GM19025 (cell line): ENCODE data around the gene TBC1D19.

Source experiments
- ATAC-seq: cut with Tn5 transposase; IDR thresholded peaks from one replicate; pipeline ENCODE4 v1.9.1; 2021; ENCODE audit warnings: mild to moderate bottlenecking, low read depth, moderate library complexity; ENCODE audit not compliant: unreplicated experiment

Gene TBC1D19

GRCh38 chr4:26803211-26803861, 219.5 kb downstream of the TBC1D19 start:
- ATAC-seq, result no peak

DNA sequence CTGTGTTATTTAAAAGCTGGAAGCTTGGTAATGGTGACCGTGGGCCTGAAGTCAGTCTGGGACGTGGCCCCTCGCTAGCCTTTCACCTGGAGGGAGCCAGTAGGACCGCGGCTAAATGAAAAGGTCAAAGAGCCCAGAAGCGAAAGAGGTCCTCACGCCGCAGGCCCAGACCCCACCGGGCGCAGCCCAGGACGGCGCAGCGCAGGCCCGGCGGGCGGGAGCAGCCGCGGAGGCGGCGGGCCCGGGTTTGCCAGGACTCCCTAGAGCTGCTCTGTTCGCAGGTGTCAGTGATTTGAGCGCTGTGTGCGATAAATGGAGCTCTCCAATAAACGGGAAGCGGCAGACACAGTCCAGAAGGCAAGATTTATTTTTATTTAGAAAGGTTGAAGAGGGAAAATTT, 220.6 kb downstream of the TBC1D19 start:
- ATAC-seq, result no peak

DNA sequence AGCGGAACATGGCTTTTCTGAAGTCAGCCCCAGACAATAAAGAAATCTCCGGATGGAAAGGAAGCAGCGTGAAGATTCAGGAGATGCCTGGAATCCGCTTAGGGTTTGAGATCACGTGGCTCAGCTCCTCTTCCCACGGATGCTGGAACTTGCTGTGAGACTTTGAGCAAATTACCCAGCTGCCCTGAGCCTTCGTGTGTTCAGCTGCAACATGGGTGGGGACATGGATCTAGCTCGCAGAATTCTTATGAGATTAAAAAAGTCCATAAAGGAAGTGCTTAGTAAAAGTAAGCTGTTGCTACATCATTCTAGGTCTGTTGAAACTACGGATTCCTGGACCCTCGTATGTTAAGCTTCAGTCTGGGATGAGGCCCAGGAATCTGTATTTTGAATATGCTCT, 221.0 kb downstream of the TBC1D19 start:
- no peak for ATAC-seq
